A549 treated with Mapracorat at 1 μM for 4 hours (cell line): ENCODE results near the gene ZFYVE26. TPM values are rescaled to one million over a fixed set of nuclear protein-coding genes. Genes with fewer than 3 reads are reported as not detected.

Source experiments
- total RNA-seq: library from RNA; stranded (reverse); fragments of 200-300 nt; extraction: Qiagen RNA extraction; gene quantifications from 5 replicates; pipeline ENCODE4 v1.2.3, GENCODE V29; 2022

Gene ZFYVE26
- total RNA-seq, result 5.3 to 5.8 TPM (median 5.5 TPM) in 5 replicates

GRCh38 chr14:67816326-67817002 is at the start of gene ZFYVE26:
TSS of gene ZFYVE26 (minus strand) at chr14:67816590. CDS start at chr14:67815963, 627 bp downstream.

GRCh38 chr14:67819563-67820421 is 3.4 kb upstream of the ZFYVE26 start, which contains the start of gene RAD51B:
TSS of gene RAD51B (plus strand) at chr14:67819779.

GRCh38 chr14:67701492-67701891 is 114.9 kb downstream of the ZFYVE26 start, which contains the start of gene RDH12:
TSS of gene RDH12 (plus strand) at chr14:67701886. CDS start at chr14:67722643, 20,757 bp downstream.

Other genes starting within 250 kb of the ZFYVE26 start
- 14.5 to 22.5 TPM (median 18.1 TPM) in 5 replicates for gene PIGH, start 216.3 kb downstream of the ZFYVE26 start, total RNA-seq
- 1.6 to 2.3 TPM (median 2.2 TPM) in 5 replicates for gene ARG2, start 196.7 kb downstream of the ZFYVE26 start, total RNA-seq
- gene VTI1B, start 142.0 kb downstream of the ZFYVE26 start, total RNA-seq, result 86.7 to 88.1 TPM (median 87.3 TPM) in 5 replicates
- gene RDH11, start 120.8 kb downstream of the ZFYVE26 start, total RNA-seq, result 53.6 to 58.5 TPM (median 55.6 TPM) in 5 replicates
- not detected in 5 replicates for gene RDH12, start 114.7 kb downstream of the ZFYVE26 start, total RNA-seq
- gene RAD51B, start 3.2 kb upstream of the ZFYVE26 start, total RNA-seq, result 3.7 to 6.2 TPM (median 4.6 TPM) in 5 replicates